SK-N-MC (cell line): Measurements from ENCODE around the gene COQ8A.

Source experiments
- DNase-seq: peaks from one replicate; pipeline ENCODE4 v3.0.0-alpha.2; 2011; ENCODE audit warnings: low read depth, low spot score
- H3K27ac ChIP-seq: fragments of 200-600 bp; sonication (generic); 2 replicates; pipeline ENCODE4 v1.5.1; 2016; ENCODE audit warnings: mixed run types
- H3K36me3 ChIP-seq: fragments of 200-600 bp; sonication (generic); 2 replicates; pipeline ENCODE4 v1.6.1; 2017; ENCODE audit warnings: antibody characterized with exemption, low read length, mixed read lengths; ENCODE audit not compliant: insufficient read depth
- H3K4me3 ChIP-seq: fragments of 200-600 bp; sonication (generic); 2 replicates; pipeline ENCODE4 v1.5.1; 2016
- H3K9ac ChIP-seq: fragments of 200-600 bp; sonication (generic); 2 replicates; pipeline ENCODE4 v1.8.0; 2017; ENCODE audit warnings: mixed run types, mixed read lengths; ENCODE audit not compliant: insufficient read length
- H3K9me3 ChIP-seq: fragments of 200-600 bp; sonication (generic); 2 replicates; pipeline ENCODE4 v1.6.1; 2017; ENCODE audit warnings: low read depth, mild to moderate bottlenecking, antibody characterized with exemption, low read length, moderate library complexity, mixed read lengths
- EZH2 ChIP-seq: fragments of 200-600 bp; sonication (generic); IDR thresholded peaks from one replicate; pipeline ENCODE4 v1.6.1; 2017; ENCODE audit warnings: antibody characterized with exemption
- FOXP2 ChIP-seq: optimal IDR thresholded peaks from 2 replicates; pipeline ENCODE3; 2011; ENCODE audit warnings: mild to moderate bottlenecking, moderate library complexity; ENCODE audit not compliant: insufficient read depth; ENCODE audit errors: extremely low read length, control extremely low read depth
- POLR2AphosphoS5 ChIP-seq: IDR thresholded peaks from 2 replicates; pipeline ENCODE4 v1.6.1; 2012; ENCODE audit warnings: mild to moderate bottlenecking, low read depth, low read length, borderline replicate concordance

Gene COQ8A

DNA sequence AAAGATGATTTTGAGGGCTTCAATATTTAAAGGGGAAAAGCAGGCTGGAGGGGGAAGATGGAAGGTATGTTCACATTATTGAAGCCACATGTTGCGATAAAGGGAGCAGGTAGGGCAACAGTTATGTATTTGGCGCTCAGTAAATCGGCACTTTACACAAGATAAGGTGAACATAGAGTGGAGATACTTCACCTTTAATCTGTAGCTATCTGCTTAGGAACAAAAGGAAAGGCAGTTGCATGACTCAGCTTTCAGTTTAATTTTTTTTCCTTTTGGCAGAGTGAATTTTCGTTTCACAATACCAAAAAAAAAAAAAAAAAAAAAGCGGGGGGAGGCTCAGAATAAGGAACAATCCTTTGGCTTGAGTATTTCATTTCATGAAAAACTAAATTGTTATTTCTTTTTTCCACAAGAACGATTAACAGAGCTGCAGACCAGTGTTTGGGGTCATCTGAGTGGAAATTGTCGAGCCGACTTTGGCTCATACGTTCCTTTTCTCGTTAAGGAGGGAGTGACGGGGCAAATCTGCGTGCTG lies 1.1 kb upstream of the COQ8A start:
- H3K9me3 ChIP-seq = peaks cover 5% of the 10 kb centered on the region; the same call in 1 of the 2 replicates

DNA sequence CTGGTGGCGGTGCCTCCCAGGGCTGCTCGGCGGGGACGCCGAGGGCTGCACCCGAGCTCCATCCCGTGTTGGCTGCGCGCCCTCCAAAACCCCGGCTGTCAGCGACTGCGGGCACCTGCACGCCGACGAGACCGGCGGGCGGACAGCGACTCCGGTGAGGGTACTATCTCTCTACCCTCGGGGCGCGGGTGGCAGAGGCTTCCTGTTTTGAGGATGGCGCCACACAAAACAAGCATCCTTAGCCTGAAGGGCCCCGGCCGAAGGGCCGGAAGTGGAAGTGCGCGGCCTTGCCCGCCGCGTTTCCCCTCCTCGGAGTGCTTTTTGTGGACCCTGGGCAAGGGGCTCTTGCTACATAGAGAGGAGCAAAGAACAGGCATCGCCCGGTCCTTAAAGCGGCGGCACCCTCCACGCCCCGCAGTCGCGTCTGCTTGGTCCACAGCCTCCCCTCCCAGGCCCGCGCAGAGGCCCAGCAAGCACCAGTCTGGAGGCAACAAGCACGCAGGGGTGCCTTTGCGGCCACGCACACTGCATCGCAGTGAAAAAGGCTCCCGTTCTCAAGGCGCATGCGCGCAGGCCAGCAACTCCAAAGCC lies 561 bp upstream of the COQ8A start:
- no peak for DNase-seq
- TF ChIP-seq FOXP2 = peak; percentile 52
- TF ChIP-seq EZH2 = no peak
- TF ChIP-seq POLR2AphosphoS5 = peak; percentile 98
- H3K9ac ChIP-seq = peak overlapping the region; percentile 85

More for the DNA sequence above, 1.1 kb upstream of the COQ8A start:
- peak overlapping the region; percentile 85 for H3K9ac ChIP-seq
- peak overlapping the region; percentile 83 for H3K27ac ChIP-seq
- H3K36me3 ChIP-seq = no peaks in the 10 kb centered on the region
- no peak for DNase-seq
- no peak for TF ChIP-seq EZH2
- no peak for TF ChIP-seq POLR2AphosphoS5
- no peak for TF ChIP-seq FOXP2
- H3K4me3 ChIP-seq = peak overlapping the region; percentile 85

DNA sequence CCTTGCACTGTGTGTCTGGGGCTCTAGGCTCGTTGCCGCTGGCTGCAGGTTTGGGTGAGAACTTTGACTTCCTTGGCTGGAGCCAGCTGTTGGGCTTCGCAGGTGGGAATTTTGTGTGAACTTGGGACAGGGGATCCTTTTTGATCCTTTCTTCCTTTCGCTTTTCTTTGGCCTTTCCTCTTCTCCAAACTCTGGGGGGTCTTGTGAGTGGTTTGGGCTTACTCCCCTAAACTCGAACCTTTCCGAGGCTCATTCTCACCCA lies 643 bp downstream of the COQ8A start:
- no peak overlapping the region for H3K27ac ChIP-seq
- no peaks in the 10 kb centered on the region for H3K9me3 ChIP-seq
- TF ChIP-seq POLR2AphosphoS5 (no peak), FOXP2 (no peak), EZH2 (no peak)
- H3K4me3 ChIP-seq = peak overlapping the region; percentile 87
- no peak for DNase-seq
- H3K9ac ChIP-seq = peak overlapping the region; percentile 74
- H3K36me3 ChIP-seq = no peaks in the 10 kb centered on the region

More for the DNA sequence above, 561 bp upstream of the COQ8A start:
- peaks cover 5% of the 10 kb centered on the region; the same call in 1 of the 2 replicates for H3K9me3 ChIP-seq
- H3K4me3 ChIP-seq = peak overlapping the region; percentile 85
- H3K36me3 ChIP-seq = no peaks in the 10 kb centered on the region
- H3K27ac ChIP-seq = peak overlapping the region; percentile 83

DNA sequence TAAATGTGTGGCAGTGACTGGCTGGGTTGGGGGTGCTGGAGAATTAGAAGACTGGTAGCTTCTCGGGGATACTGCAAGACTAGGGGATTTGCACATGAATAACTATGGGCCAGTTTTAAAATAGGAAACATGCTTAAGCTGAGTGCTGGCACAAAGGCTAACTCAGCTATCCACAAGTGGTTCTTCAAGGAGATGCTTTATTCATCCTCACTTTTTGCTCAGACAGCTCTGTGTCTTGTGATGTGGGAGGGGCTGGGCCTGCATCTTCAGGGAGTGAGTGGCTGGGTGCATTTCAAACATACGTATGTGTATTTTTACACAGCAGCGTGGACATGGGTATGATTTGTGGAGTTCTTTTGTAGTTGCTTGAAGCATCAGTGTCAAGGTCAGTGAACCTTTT lies 2.3 kb downstream of the COQ8A start:
- TF ChIP-seq FOXP2 (no peak), EZH2 (no peak), POLR2AphosphoS5 (no peak)
- H3K27ac ChIP-seq = no peak overlapping the region
- DNase-seq = no peak
- H3K9ac ChIP-seq = no peak overlapping the region
- H3K36me3 ChIP-seq = no peaks in the 10 kb centered on the region
- H3K4me3 ChIP-seq = no peak overlapping the region
- no peaks in the 10 kb centered on the region for H3K9me3 ChIP-seq

DNA sequence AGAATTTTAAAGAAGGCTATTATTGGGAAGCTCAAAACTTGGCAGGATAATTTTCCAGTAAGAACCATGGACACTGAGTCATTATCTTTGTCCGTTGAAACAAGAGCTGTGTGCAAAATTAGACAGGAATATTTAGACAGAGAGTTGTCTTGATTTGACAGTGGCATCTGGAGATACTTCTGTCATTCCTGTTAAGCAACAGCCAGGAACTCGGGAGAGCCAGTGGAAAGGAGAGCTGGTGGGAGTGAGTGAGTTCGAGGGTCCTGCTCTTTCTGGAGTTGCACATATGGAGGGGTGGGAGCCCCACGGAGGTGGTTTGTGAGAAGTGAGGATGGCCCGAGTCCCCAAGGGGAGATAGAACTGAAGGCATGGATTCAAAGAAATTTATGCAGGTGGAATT lies 3.1 kb downstream of the COQ8A start:
- Histone ChIP-seq H3K9me3 (no peaks in the 10 kb centered on the region), H3K36me3 (no peaks in the 10 kb centered on the region), H3K9ac (no peak overlapping the region), H3K27ac (no peak overlapping the region), H3K4me3 (no peak overlapping the region)
- no peak for DNase-seq
- TF ChIP-seq EZH2 = no peak
- TF ChIP-seq FOXP2 = no peak
- TF ChIP-seq POLR2AphosphoS5 = no peak

DNA sequence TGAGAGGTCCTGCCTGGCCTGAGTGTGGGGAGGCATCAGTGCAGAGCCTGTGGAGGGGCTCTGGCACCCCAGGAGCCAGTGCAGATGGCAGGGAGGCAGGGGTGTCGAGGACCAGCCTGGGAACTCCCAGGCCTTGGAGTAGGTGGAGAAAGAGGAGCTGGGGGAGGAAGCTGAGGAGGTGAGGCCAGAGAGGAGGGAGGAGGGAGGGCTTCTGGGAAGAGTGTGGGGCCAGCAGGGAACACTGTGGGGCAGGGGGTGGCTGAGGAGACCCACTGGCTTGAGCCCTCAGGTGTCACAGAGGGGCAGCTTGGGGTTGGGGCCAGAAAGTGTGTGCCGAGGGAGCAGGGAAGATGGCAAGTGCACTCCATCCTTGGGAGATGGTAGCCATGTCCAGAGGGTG lies 3.8 kb downstream of the COQ8A start:
- H3K4me3 ChIP-seq = no peak overlapping the region
- no peaks in the 10 kb centered on the region for H3K36me3 ChIP-seq
- TF ChIP-seq FOXP2 (no peak), POLR2AphosphoS5 (no peak), EZH2 (no peak)
- DNase-seq = no peak
- H3K27ac ChIP-seq = no peak overlapping the region
- H3K9ac ChIP-seq = no peak overlapping the region
- no peaks in the 10 kb centered on the region for H3K9me3 ChIP-seq

DNA sequence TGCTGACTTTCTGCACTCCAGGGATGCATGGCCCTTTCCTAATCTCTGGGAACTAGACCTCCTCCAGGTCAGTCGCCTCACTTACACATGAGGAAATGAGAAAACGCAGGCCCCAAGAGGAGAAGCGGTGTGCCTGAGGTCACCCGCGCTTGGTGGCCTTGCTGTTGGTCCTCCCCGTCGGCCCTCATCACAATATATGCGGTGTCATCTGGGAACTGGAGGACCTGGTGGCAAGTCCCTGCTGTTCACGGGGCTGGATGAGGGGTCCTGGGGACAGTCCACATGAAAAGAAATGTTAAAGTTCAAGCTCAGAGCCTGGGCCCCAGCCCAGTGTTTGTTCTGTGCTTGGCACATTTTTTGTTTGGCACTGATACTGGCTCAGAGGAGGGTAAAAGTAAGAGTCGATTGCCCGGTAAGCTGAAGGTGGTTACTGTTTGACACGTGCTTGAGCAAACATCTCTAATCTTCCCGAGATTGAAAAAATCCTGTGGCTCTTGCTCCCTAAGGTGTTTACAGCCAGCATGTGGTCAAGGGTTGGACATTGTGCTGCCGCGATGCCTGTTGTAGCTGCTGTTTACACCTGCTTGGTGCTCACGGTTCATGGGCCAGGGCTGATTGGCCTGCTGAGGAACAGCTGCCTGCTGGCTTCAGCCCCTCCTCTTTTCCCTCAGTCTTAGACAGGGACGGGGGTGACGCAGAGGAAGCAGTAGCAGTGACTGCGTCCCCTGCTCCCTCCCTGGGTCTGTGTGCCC lies 5.2 kb downstream of the COQ8A start:
- TF ChIP-seq EZH2 = no peak
- no peak for TF ChIP-seq FOXP2
- no peak for TF ChIP-seq POLR2AphosphoS5
- Histone ChIP-seq H3K9ac (no peak overlapping the region), H3K36me3 (no peaks in the 10 kb centered on the region), H3K4me3 (no peak overlapping the region), H3K27ac (no peak overlapping the region), H3K9me3 (no peaks in the 10 kb centered on the region)
- no peak for DNase-seq

DNA sequence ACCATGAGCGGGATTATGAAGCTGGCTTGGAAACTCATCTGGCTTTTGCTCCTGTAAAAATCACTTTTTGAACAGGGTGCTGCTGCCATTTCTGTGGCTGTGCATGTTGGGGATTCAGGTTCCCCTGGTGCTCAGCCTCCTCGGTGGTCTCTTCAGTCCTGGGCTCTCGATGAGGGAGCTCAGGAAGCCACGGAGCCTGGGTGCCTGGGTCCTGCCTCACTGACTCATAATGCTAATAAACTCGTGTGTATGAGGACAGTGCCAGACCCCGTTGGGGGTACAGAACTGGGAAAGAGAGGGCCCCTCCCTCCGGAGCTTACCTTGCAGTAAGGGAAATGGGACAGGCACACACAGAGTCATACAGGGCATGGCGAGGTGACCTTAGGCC lies 5.8 kb downstream of the COQ8A start:
- TF ChIP-seq EZH2 = no peak
- TF ChIP-seq FOXP2 = no peak
- H3K36me3 ChIP-seq = no peaks in the 10 kb centered on the region

More for the DNA sequence above, 5.8 kb downstream of the COQ8A start:
- DNase-seq = no peak
- Histone ChIP-seq H3K9me3 (no peaks in the 10 kb centered on the region), H3K9ac (no peak overlapping the region), H3K4me3 (no peak overlapping the region), H3K27ac (no peak overlapping the region)
